D721Med (cell line): ENCODE measurements around the gene EGLN1.

Experiments used
- DNase-seq: peaks from one replicate; pipeline ENCODE4 v3.0.0; 2011; ENCODE audit warnings: low spot score; ENCODE audit not compliant: insufficient read length
- FAIRE-seq: peaks from 2 replicates; lab custom pipeline; 2011; peaks lifted over from hg19 to GRCh38; lab: Jason Lieb, UNC
- TF ChIP-seq, protein P1 (sequence below): IDR thresholded peaks from 2 replicates; pipeline ENCODE4 v1.5.1; 2012; ENCODE audit warnings: mild to moderate bottlenecking, control low read depth; ENCODE audit not compliant: insufficient read depth; ENCODE audit errors: missing control alignments

Gene EGLN1

DNA sequence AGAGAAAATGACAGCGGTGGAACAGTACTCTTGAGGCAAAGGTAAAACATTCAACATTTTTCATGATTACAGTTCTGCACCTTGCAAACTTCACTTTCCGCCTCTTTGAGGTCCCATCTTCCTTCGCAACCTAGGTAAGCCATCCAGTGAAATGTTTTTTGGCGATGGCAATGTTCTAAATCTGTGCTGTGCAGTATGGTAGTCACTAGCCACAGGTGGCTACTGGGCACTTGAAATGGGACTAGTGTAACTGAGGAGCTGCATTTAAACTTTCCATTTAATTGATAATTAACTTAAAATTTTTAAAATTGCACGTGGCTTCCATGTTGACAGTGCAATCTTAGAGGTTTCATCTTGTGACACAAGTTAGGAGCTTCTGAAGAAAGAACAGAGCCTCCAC is 97.4 kb downstream of the EGLN1 start:
- FAIRE-seq = no peak
- no peak for DNase-seq
- TF ChIP-seq, protein P1, sequence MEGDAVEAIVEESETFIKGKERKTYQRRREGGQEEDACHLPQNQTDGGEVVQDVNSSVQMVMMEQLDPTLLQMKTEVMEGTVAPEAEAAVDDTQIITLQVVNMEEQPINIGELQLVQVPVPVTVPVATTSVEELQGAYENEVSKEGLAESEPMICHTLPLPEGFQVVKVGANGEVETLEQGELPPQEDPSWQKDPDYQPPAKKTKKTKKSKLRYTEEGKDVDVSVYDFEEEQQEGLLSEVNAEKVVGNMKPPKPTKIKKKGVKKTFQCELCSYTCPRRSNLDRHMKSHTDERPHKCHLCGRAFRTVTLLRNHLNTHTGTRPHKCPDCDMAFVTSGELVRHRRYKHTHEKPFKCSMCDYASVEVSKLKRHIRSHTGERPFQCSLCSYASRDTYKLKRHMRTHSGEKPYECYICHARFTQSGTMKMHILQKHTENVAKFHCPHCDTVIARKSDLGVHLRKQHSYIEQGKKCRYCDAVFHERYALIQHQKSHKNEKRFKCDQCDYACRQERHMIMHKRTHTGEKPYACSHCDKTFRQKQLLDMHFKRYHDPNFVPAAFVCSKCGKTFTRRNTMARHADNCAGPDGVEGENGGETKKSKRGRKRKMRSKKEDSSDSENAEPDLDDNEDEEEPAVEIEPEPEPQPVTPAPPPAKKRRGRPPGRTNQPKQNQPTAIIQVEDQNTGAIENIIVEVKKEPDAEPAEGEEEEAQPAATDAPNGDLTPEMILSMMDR = no peak

DNA sequence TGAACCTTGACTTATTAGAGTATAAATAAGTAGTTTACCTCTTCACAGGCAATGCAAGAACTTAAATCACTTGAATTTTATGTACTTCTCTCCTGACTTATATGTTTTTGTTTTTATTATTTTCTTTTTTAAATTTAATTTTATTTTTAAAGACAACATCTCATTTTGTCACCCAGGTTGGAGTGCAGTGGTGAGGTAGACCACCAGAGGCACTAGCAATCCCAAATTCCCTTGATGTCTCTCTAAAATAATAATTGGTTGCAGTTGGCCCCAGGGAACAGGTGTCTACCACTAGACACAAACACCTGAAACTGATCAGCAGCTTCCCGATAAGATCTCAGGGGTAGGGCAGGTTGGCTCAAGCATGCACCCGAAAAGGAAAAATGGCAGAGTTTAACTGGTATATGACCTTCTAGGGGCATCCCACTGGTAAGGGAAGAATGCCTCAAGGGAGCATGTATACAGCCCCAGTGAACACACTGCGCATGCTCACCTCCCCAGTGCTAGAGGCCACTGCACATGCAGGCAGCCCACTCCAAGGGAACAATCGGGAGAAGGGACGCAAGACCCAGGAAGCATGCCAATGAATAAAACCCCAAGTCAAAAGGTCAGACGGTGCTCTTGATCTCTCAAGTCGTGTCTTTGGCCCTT is 99.1 kb downstream of the EGLN1 start:
- FAIRE-seq (no peak), DNase-seq (no peak)
- TF ChIP-seq, protein P1 = no peak

DNA sequence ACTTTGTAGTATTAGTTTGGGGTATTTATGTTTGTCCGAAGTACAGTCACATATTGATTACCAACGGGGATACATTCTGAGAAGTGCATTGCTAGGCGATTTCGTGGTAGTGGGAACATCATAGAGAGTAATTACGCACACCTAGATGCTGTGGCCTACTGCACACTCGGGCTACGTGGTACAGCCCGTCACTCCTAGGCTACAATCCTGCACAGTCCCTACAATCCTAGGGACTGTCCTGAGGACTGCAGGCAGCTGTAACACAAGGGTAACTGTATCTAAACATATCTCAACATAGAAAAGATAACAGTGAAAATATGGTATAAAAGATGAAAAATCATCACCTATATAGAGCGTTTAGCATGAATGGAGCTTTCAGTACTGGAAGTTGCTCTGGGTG is 103.0 kb downstream of the EGLN1 start:
- FAIRE-seq (no peak), DNase-seq (no peak)
- TF ChIP-seq, protein P1 = no peak

DNA sequence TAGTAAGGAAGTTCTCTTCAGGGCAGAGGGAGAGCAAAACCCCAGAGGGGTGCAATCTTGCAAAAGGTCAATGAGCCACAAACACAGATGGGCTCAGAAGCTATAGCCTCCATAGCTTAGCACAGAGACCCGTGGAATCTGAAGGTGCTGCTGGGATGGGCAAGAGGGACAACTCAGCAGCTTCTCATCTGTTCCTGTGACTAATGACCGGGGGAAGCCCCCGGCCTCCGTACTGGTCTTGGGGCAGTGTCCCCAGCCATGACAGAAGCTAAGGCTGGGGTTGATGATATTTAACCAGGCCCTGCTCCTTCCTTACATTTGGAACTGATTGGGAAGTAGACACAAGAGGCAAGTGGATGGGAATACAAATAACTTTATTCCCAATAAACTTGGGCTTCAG is 103.5 kb downstream of the EGLN1 start:
- DNase-seq (no peak), FAIRE-seq (no peak)
- TF ChIP-seq, protein P1 = no peak

DNA sequence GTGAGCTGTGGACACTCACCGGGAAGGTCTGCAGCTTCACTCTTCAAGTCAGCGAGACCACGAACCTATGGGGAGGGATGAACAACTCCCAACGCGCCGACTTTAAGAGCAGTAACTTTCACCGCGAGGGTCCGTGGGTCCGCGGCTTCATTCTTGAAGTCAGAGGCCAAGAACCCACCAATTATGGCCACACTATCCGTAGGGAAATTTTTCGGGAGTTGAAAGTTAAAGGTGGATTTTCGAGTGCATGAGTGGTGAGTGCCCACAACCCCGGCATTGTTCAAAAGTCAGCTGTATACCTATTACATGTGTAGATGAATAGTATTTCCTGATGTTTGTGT is 104.1 kb downstream of the EGLN1 start:
- no peak for DNase-seq
- no peak for FAIRE-seq
- TF ChIP-seq, protein P1 = no peak

DNA sequence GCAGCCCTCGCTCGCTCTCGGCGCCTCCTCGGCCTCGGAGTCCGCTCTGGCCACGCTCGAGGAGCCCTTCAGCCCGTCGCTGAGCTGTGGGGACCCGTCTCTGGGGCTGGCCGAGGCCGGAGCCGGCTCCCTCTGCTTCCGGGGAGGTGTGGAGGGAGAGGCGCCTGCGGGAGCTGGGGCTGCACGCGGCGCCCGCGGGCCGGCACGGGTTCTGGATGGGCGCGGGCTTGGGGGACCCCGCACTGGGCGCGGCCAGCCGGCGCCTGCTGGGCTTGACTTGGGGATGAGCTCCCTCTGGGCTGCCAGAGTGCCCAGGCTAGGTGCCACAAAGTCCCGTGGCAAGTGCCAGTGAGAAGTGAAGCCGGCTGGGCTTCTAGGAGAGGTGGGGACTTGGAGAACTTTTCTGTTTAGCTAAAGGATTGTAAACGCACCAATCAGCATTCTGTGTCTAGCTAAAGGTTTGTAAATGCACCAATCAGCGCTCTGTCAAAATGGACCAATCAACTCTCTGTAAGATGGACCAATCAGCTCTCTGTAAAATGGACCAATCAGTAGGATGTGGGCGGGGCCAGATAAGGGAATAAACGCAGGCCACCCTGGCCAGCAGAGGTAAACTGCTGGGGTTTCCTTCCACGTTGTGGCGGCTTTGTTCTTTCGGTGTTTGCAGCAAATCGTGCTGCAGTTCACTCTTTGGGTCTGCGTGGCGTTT is 104.6 kb downstream of the EGLN1 start:
- FAIRE-seq = no peak
- TF ChIP-seq, protein P1 = no peak
- no peak for DNase-seq

DNA sequence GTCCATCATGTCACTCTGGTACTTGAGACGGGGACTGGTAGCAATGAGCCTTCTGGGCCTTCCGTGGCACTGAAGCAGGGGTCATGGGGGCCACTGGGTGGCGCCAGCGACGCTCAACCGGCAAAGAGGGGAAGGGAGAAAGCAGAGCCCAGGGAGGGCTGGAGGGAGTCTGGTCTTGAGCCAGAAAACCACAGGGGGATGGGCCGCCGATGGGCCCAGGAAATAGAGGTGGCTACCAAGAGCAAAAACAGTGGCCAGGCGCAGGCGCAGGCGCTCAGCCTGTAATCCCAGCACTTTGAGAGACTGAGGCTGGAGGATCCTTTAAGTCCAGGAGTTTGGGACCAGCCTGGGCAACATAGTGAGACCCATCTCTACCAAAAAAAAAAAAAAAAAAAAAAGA is 106.2 kb downstream of the EGLN1 start:
- no peak for FAIRE-seq
- no peak for DNase-seq
- TF ChIP-seq, protein P1 = peak; percentile 53
